K562 (cell line): Measurements from ENCODE around the gene SLC16A14. TPM values are rescaled to one million over a fixed set of nuclear protein-coding genes. Genes with fewer than 3 reads are reported as not detected.
A peak's percentile ranks its signal among the peaks of the same experiment; 100 is the strongest.

ENCODE experiments used
- ATAC-seq: fragments of 200-7000 bp; cut with Tn5 transposase; 3 replicates; pipeline ENCODE4 v1.9.1; 2020; ENCODE audit warnings: moderate library complexity
- BruUV-seq: library from RNA; stranded (reverse); fragments of 400-500 nt; replicated peaks from 2 replicates; lab custom pipeline; 2021; lab: Mats Ljungman, UMichigan
- CTCF ChIA-PET: fragments of 300-600 bp; formaldehyde crosslinking; extraction: SDS; loops from one replicate; lab custom pipeline; 2021; ENCODE audit warnings: low intra/inter-chr PET ratio; lab: Yijun Ruan, JAX
- POLR2A ChIA-PET: fragments of 300-600, 350-650 bp; sonication (Branson Sonifier 250); formaldehyde crosslinking; extraction: SDS; loops from one replicate; lab custom pipeline; 2021; ENCODE audit warnings: antibody characterized with exemption, inconsistent platforms; lab: Yijun Ruan, JAX
- DNase-seq, 4 experiments: peaks; one replicate each; pipeline versions ENCODE4 v3.0.0 to v3.0.0-alpha.2; 2011 to 2018; ENCODE audit warnings: low spot score in 3 of 4, mixed read lengths in 3 of 4; ENCODE audit errors: extremely low read depth in 1 of 4
- FAIRE-seq: peaks from 2 replicates; lab custom pipeline; 2011; peaks lifted over from hg19 to GRCh38; lab: Jason Lieb, UNC
- H2AFZ ChIP-seq: 2 replicates; pipeline ENCODE4 v1.6.0; 2011; ENCODE audit warnings: low read depth, low read length, control low read depth, inconsistent platforms
- H3K27ac ChIP-seq: fragments of 200-600 bp; 3 replicates; pipeline ENCODE4 v1.8.0; 2011; ENCODE audit warnings: low read depth, mild to moderate bottlenecking, control low read depth, inconsistent platforms, low read length, moderate library complexity, mixed read lengths; ENCODE audit errors: extremely low read depth
- H3K27me3 ChIP-seq, 2 experiments: fragments of 300-600 bp in 1 of 2; 2 replicates in 1 of 2; 3 replicates in 1 of 2; pipeline versions ENCODE4 v1.6.0 to v1.8.0; 2011; ENCODE audit warnings: inconsistent platforms in 2 of 2, low read length in 2 of 2, mild to moderate bottlenecking in 1 of 2, mixed read lengths in 1 of 2, moderate library complexity in 1 of 2; ENCODE audit not compliant: control insufficient read depth in 2 of 2, insufficient read depth in 2 of 2
- H3K36me3 ChIP-seq: fragments of 300-600 bp; 3 replicates; pipeline ENCODE4 v1.8.0; 2011; ENCODE audit warnings: mild to moderate bottlenecking, low read length, inconsistent platforms; ENCODE audit not compliant: control insufficient read depth, insufficient read depth
- H3K4me1 ChIP-seq, 2 experiments: fragments of 200-600 bp in 1 of 2; replicated peaks in 1 of 2; 2 replicates in 1 of 2; 3 replicates in 1 of 2; pipeline versions ENCODE4 v1.5.1 to v1.8.0; 2011; ENCODE audit warnings: inconsistent platforms in 2 of 2, low read length in 2 of 2, mild to moderate bottlenecking in 1 of 2, mixed read lengths in 1 of 2, moderate library complexity in 1 of 2; ENCODE audit not compliant: control insufficient read depth in 2 of 2, insufficient read depth in 2 of 2
- H3K4me2 ChIP-seq: 2 replicates; pipeline ENCODE4 v1.6.1; 2011; ENCODE audit warnings: low read length, control low read depth, inconsistent platforms, mixed read lengths; ENCODE audit not compliant: insufficient read depth
- H3K4me3 ChIP-seq: fragments of 200-600 bp; sonication (generic), shearing (Covaris generic); 2 replicates; pipeline ENCODE4 v1.5.1; 2016; ENCODE audit warnings: control low read depth, inconsistent platforms
- H3K79me2 ChIP-seq: fragments of 200-600 bp; 3 replicates; pipeline ENCODE4 v1.8.0; 2011; ENCODE audit warnings: low read length, inconsistent platforms; ENCODE audit not compliant: control insufficient read depth, insufficient read depth
- H3K9ac ChIP-seq, 2 experiments: 2 replicates each; pipeline versions ENCODE4 v1.6.0 to v1.6.1; 2011; ENCODE audit warnings: low read depth in 2 of 2, low read length in 2 of 2, control low read depth in 1 of 2, inconsistent platforms in 1 of 2, mild to moderate bottlenecking in 1 of 2, mixed read lengths in 1 of 2; ENCODE audit not compliant: insufficient read depth in 1 of 2
- H3K9me1 ChIP-seq: one replicate; pipeline ENCODE4 v1.6.0; 2011; ENCODE audit warnings: inconsistent platforms, mild to moderate bottlenecking, low read length, moderate library complexity; ENCODE audit not compliant: control insufficient read depth, insufficient read depth
- H3K9me3 ChIP-seq: replicated peaks from 2 replicates; pipeline ENCODE4 v1.5.1; 2011; ENCODE audit warnings: low read depth, low read length, inconsistent platforms; ENCODE audit not compliant: control insufficient read depth, insufficient read depth
- H4K20me1 ChIP-seq: replicated peaks from 2 replicates; pipeline ENCODE4 v1.6.1; 2011; ENCODE audit warnings: low read length, inconsistent platforms, mixed read lengths; ENCODE audit not compliant: control insufficient read depth, insufficient read depth
- CHCHD3 ChIP-seq: fragments of 250-450 bp; sonication (Bioruptor Pico); IDR thresholded peaks from 2 replicates; pipeline ENCODE4 v2.1.2; 2022; ENCODE audit warnings: mild to moderate bottlenecking
- LCOR ChIP-seq: sonication (generic); formaldehyde crosslinking; IDR thresholded peaks from 2 replicates; pipeline ENCODE4 v1.8.0; 2022; ENCODE audit warnings: mild to moderate bottlenecking, missing genetic modification reagents
- RBM39 ChIP-seq: fragments of 200-400 bp; formaldehyde crosslinking; optimal IDR thresholded peaks from 2 replicates; pipeline ENCODE3; 2018; ENCODE audit warnings: low read depth, low read length
- RNF2 ChIP-seq: sonication (generic); IDR thresholded peaks from 2 replicates; pipeline ENCODE4 v1.6.1; 2016
- TGIF2 ChIP-seq: sonication (generic); formaldehyde crosslinking; IDR thresholded peaks from 2 replicates; pipeline ENCODE4 v1.8.1; 2022; ENCODE audit warnings: mild to moderate bottlenecking, missing genetic modification reagents, moderate library complexity
- TRIM28 ChIP-seq: fragments of 450-650 bp; IDR thresholded peaks from 2 replicates; pipeline ENCODE4 v1.6.1; 2017
- ZC3H11A ChIP-seq: IDR thresholded peaks from 2 replicates; pipeline ENCODE4 v1.6.1; 2012; ENCODE audit warnings: low read depth, low read length, improper control_type of control experiment
- ZNF282 ChIP-seq: sonication (generic); formaldehyde crosslinking; IDR thresholded peaks from 2 replicates; pipeline ENCODE4 v1.8.1; 2023; ENCODE audit warnings: missing genetic modification reagents
- WGBS: fragments of 100-300 bp; shearing (Covaris generic); methylation state at CpG from one replicate; pipeline ENCODE4 v1.1.6; 2016; ENCODE audit warnings: low coverage, mixed read lengths; ENCODE audit not compliant: insufficient coverage; ENCODE audit errors: missing lambda C conversion rate; 5-methylcytosine and 5-hydroxymethylcytosine counted together
- in situ Hi-C: fragments of 300-500 bp; cut with MboI; formaldehyde crosslinking; loops from 4 replicates; pipeline ENCODE4 v1.15.0; 2018; ENCODE audit warnings: inconsistent platforms, mixed read lengths
- intact Hi-C: fragments of 100-400 bp; cut with micrococcal nuclease; formaldehyde crosslinking; loops from 2 replicates; pipeline ENCODE4 v1.14.2; 2022
- polyA plus RNA-seq, 8 experiments: library from polyadenylated mRNA; depleted of rRNA in 4 of 8; stranded (reverse) in 5 of 8; unstranded in 3 of 8; fragments of >200 nt; fragmentation: Nextera tagmentation in 2 of 8; fragmentation: Illumina TruSeq in 1 of 8; extraction: Ambion mirVana in 2 of 8; extraction: Trizol in 1 of 8; gene quantifications; 2 replicates each; pipeline versions ENCODE4 v1.2.1 to v1.2.3, GENCODE V29; 2011 to 2014; ENCODE audit warnings: inconsistent platforms in 1 of 8, missing spikeins in 1 of 8
- total RNA-seq, 7 experiments: library from RNA; depleted of rRNA in 6 of 7; stranded (reverse); fragments of >200 nt in 6 of 7; fragmentation: Illumina TruSeq in 2 of 7; extraction: Trizol in 2 of 7; gene quantifications; 2 replicates each; pipeline versions ENCODE4 v1.2.1 to v1.2.3, GENCODE V29; 2011 to 2021; ENCODE audit warnings: low replicate concordance in 1 of 7
- TF ChIP-seq, protein P1 (sequence below): sonication (generic); formaldehyde crosslinking; IDR thresholded peaks from 2 replicates; pipeline ENCODE4 v1.8.1; 2023; ENCODE audit warnings: mild to moderate bottlenecking, missing genetic modification reagents
- TF ChIP-seq, protein P2 (sequence below): fragments of 450-650 bp; IDR thresholded peaks from 2 replicates; pipeline ENCODE4 v1.6.1; 2016; ENCODE audit warnings: low read depth
- TF ChIP-seq, protein P3 (sequence below): fragments of 250-450 bp; sonication (Bioruptor Pico); IDR thresholded peaks from 2 replicates; pipeline ENCODE4 v1.8.0; 2021; ENCODE audit warnings: moderate library complexity, mild to moderate bottlenecking, inconsistent platforms

The SLC16A14 gene
- total and polyA plus RNA-seq, 9 of the 15 experiments (the other 6 are each of a cell fraction or from before 2014, with no cell fraction given) = not detected

DNA sequence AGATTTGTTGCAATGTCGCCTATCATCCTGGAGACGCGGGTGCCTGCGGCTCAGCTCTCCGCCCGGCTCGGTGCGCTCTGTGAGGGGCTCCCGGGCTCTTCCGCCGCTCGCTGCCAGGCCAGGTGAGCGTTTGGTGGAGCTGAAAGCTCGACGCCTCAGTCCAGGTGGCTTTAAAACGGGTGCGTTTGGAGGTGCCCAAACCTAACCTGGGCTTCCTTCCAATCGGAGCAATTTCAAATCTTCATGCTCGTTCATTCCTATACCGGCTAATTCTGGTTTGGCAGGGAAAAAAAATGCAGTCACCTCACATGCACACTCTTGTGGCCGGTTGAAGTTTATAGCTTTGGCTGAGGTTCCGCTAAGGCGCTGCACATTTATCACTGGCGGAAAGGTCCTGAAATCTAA, at the start of gene SLC16A14 (continued):
- TF ChIP-seq, protein P1, sequence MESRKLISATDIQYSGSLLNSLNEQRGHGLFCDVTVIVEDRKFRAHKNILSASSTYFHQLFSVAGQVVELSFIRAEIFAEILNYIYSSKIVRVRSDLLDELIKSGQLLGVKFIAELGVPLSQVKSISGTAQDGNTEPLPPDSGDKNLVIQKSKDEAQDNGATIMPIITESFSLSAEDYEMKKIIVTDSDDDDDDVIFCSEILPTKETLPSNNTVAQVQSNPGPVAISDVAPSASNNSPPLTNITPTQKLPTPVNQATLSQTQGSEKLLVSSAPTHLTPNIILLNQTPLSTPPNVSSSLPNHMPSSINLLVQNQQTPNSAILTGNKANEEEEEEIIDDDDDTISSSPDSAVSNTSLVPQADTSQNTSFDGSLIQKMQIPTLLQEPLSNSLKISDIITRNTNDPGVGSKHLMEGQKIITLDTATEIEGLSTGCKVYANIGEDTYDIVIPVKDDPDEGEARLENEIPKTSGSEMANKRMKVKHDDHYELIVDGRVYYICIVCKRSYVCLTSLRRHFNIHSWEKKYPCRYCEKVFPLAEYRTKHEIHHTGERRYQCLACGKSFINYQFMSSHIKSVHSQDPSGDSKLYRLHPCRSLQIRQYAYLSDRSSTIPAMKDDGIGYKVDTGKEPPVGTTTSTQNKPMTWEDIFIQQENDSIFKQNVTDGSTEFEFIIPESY (CRISPR knock-in tag) = peak; percentile 83
- TF ChIP-seq RBM39 (no peak), TRIM28 (no peak)

DNA sequence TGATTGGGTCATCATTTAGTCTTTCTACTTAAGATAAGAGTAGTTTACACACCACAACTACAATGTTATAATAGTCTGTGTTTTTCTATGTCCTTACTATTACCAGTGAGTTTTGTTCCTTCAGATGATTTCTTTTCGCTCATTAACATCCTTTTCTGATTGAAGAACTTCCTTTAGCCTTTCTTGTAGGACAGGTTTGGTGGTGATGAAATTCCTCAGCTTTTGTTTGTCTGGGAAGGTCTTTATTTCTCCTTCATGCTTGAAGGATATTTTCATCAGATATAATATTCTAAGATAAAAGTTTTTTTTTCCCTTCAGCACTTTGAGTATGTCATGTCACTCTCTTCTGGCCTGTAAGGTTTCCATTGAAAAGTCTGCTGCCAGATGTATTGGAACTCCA, 38.0 kb upstream of the SLC16A14 start:
- Histone ChIP-seq H3K4me1 (no peaks in the 10 kb centered on the region), H3K79me2 (no peaks in the 10 kb centered on the region), H3K9me3 (no peaks in the 10 kb centered on the region), H3K36me3 (no peaks in the 10 kb centered on the region), H3K9me1 (no peaks in the 10 kb centered on the region), H3K27me3 (no peaks in the 10 kb centered on the region), H4K20me1 (no peaks in the 10 kb centered on the region), H3K27ac (no peak overlapping the region), H3K9ac (no peak overlapping the region), H3K4me3 (no peak overlapping the region), H3K4me2 (no peak overlapping the region), H2AFZ (no peak overlapping the region)
- ChIA-PET POLR2A (interaction anchor here (0.7 kb wide), 1 partner anchor 23 kb away, joined by 3 read pairs; no protein-coding TSS in a partner anchor), CTCF (no interaction called here)
- FAIRE-seq (no peak), ATAC-seq (no peak), DNase-seq (no peak)
- no TSS peak for BruUV-seq
- WGBS = 0% methylated on average over 1 of the region's 1 CpG
- intact Hi-C loops (no loop called here), in situ Hi-C loops (no loop called here)
- no peak for TF ChIP-seq LCOR
- TF ChIP-seq, protein P2, sequence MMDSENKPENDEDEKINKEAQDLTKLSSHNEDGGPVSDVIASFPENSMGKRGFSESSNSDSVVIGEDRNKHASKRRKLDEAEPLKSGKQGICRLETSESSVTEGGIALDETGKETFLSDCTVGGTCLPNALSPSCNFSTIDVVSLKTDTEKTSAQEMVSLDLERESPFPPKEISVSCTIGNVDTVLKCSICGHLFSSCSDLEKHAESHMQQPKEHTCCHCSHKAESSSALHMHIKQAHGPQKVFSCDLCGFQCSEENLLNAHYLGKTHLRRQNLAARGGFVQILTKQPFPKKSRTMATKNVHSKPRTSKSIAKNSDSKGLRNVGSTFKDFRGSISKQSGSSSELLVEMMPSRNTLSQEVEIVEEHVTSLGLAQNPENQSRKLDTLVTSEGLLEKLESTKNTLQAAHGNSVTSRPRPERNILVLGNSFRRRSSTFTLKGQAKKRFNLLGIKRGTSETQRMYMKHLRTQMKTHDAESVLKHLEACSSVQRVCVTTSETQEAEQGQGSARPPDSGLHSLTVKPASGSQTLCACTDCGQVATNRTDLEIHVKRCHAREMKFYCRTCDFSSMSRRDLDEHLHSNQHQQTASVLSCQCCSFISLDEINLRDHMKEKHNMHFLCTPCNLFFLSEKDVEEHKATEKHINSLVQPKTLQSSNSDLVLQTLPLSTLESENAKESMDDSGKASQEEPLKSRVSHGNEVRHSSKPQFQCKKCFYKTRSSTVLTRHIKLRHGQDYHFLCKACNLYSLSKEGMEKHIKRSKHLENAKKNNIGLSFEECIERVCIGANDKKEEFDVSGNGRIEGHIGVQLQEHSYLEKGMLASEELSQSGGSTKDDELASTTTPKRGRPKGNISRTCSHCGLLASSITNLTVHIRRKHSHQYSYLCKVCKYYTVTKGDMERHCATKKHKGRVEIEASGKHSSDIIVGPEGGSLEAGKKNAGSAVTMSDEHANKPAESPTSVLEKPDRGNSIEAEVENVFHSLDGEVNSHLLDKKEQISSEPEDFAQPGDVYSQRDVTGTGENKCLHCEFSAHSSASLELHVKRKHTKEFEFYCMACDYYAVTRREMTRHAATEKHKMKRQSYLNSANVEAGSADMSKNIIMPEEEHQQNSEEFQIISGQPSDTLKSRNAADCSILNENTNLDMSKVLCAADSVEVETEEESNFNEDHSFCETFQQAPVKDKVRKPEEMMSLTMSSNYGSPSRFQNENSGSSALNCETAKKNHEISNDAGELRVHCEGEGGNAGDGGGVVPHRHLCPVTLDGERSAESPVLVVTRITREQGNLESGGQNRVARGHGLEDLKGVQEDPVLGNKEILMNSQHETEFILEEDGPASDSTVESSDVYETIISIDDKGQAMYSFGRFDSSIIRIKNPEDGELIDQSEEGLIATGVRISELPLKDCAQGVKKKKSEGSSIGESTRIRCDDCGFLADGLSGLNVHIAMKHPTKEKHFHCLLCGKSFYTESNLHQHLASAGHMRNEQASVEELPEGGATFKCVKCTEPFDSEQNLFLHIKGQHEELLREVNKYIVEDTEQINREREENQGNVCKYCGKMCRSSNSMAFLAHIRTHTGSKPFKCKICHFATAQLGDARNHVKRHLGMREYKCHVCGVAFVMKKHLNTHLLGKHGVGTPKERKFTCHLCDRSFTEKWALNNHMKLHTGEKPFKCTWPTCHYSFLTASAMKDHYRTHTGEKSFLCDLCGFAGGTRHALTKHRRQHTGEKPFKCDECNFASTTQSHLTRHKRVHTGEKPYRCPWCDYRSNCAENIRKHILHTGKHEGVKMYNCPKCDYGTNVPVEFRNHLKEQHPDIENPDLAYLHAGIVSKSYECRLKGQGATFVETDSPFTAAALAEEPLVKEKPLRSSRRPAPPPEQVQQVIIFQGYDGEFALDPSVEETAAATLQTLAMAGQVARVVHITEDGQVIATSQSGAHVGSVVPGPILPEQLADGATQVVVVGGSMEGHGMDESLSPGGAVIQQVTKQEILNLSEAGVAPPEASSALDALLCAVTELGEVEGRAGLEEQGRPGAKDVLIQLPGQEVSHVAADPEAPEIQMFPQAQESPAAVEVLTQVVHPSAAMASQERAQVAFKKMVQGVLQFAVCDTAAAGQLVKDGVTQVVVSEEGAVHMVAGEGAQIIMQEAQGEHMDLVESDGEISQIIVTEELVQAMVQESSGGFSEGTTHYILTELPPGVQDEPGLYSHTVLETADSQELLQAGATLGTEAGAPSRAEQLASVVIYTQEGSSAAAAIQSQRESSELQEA = no peak
- no peak for TF ChIP-seq RNF2
- TF ChIP-seq CHCHD3 (CRISPR knock-in tag) = no peak
- TF ChIP-seq ZNF282 = no peak
- TF ChIP-seq TGIF2 (CRISPR knock-in tag) = no peak
- TF ChIP-seq ZC3H11A = no peak
- TF ChIP-seq, protein P3, sequence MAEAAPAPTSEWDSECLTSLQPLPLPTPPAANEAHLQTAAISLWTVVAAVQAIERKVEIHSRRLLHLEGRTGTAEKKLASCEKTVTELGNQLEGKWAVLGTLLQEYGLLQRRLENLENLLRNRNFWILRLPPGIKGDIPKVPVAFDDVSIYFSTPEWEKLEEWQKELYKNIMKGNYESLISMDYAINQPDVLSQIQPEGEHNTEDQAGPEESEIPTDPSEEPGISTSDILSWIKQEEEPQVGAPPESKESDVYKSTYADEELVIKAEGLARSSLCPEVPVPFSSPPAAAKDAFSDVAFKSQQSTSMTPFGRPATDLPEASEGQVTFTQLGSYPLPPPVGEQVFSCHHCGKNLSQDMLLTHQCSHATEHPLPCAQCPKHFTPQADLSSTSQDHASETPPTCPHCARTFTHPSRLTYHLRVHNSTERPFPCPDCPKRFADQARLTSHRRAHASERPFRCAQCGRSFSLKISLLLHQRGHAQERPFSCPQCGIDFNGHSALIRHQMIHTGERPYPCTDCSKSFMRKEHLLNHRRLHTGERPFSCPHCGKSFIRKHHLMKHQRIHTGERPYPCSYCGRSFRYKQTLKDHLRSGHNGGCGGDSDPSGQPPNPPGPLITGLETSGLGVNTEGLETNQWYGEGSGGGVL (CRISPR knock-in tag) = no peak
